ENCODE data around the gene LRSAM1.
"Not testable (repeated sequence)": the region's sequence is repeated elsewhere in the genome, so short reads cannot be mapped to it uniquely, and the experiment has no call there.

LRSAM1 gene

DNA sequence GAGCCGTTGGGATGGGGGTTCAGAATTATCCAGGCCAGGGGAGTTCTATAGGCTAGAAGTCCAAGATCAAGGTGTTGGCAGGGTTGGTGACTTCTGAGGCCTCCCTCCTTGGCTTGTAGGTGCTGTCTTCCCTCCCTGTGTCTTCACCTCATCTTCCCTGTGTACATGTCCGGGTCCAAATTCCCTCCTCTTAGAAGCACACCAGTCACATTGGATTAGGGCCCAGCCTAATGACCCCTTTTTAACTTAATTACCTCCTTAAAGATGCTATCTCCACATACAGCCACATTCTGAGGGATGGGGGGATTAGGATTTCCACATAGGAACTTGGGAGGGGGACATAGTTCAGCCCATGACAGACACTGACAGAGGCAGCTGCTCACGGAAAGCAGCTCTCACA, 12.1 kb downstream of the LRSAM1 start:
- no peak for DNase-seq

DNA sequence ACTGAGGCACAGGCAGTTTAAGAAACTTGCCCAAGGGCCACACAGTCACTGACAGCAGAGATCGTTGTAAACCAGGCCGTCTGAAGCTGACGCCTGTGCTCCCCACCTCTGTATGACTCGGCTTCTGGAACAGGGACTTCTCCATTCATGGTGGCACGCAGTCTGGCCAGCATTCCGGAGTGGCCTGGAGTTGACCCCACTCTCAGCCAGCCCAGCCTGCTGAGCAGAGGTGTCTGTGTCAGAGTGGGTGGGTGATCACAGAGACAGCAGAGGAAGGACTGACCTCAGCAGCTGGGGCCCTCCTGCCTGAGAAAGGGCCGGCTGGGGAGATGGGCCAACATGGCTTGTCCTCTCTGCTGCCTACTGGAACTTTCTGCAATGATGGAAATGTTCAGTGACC, 12.6 kb downstream of the LRSAM1 start:
- no peak for DNase-seq

DNA sequence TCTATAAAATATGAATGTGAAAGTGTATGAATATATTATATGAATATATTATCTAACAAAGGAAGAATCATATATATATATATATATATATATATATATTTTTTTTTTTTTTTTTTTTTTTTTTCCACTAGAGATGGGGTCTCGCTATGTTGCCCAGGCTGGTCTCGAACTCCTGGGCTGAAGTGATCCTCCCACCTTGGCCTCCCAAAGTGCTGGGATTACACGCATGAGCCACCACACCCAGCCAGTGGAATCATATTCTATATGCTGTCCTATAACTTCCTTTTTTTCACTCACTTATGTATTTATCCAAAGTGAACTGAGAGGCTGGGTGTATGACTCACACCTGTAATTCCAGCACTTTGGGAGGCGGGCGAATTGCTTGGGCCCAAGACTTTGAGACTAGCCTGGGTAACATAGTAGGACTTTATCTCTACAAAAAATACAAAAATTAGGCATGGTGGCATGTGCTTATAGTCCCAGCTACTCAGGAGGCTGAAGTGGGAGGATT, 15.2 kb downstream of the LRSAM1 start:
- DNase-seq: not testable (repeated sequence)

DNA sequence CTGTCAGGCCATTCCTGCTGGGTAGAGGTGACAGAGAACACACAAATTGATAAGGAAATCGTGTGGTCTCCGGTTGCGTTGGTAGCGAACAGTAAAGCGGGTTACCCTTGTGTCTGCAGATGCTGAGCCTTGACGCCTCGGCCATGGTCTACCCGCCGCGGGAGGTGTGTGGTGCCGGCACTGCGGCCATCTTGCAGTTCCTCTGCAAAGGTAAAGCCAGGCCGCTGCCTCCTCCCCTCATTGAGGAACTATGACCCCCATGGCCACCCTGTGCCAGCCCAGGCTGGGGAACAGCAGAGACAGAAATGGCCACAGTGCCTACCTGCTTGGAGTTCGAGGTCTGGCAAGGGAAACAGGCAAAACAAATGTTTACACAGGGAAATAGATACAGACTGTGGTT, 16.3 kb downstream of the LRSAM1 start:
- DNase-seq: no peak

GRCh38 chr9:127470662-127471061, 19.4 kb downstream of the LRSAM1 start:
- DNase-seq: no peak

GRCh38 chr9:127473501-127473900, 22.2 kb downstream of the LRSAM1 start:
- DNase-seq: no peak

GRCh38 chr9:127473932-127474331, 22.6 kb downstream of the LRSAM1 start:
- DNase-seq: no peak

DNA sequence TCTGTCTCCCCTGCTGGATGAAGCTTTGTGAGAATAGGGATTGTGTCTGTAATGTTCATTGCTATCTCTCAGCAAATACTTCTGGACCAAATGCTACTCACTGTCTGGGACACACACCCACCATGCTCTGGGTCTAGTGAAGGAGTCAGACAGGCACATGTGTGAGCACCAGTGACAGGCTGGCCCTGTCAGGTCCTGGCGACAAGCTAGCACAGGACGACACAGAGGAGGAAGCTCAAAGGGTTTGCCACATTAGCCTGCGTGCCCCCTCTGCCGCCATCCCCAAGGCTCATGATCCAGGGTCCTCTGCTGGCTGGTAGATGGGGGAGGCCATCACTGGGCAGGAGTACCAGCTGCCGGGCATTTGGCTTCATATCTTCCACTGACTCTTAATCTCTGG, 23.3 kb downstream of the LRSAM1 start:
- no peak for DNase-seq

- DNase-seq: no peak
Measured at GRCh38 chr9:127479507-127480081, 28.3 kb downstream of the LRSAM1 start.

DNA sequence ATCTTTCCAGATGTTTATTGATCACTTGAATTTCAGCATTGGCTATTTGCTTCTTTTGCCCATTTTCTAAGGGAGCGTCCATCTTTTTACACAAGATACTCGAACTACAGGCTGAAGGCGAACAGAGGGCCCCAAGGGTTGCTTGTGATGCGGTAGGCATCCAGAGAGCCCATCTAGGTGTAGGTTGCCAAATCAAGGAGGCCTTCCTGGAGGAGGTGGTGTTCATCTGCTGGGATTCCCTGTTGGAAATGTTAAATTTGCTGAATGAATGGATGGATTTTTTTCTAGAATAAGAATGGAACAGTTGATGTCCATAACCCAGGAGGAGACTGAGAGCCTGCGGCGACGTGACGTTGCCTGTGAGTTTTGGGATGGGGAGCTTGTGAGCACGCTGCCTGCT, 31.4 kb downstream of the LRSAM1 start:
- DNase-seq: no peak

DNA sequence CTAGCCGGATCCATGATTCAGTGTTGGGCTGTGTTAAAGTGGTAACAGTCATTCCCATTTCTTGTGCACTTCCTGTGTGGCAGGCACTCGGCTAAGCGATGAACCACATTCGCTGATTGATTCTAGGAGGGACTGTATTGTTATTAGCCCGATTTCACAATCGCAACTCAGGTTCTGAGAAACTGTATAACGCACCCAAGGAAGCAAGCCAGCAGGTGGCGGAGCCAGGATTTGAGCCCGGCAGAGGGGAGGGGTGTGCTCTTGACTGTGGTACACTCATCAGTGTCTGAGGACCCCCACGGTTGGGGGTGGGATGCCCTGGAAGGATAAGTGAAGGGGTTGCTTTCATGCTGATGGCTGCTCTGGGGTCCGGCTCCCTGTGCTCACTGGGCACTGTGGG, 34.7 kb downstream of the LRSAM1 start:
- no peak for DNase-seq

GRCh38 chr9:127488946-127489345, 37.6 kb downstream of the LRSAM1 start:
- no peak for DNase-seq

DNA sequence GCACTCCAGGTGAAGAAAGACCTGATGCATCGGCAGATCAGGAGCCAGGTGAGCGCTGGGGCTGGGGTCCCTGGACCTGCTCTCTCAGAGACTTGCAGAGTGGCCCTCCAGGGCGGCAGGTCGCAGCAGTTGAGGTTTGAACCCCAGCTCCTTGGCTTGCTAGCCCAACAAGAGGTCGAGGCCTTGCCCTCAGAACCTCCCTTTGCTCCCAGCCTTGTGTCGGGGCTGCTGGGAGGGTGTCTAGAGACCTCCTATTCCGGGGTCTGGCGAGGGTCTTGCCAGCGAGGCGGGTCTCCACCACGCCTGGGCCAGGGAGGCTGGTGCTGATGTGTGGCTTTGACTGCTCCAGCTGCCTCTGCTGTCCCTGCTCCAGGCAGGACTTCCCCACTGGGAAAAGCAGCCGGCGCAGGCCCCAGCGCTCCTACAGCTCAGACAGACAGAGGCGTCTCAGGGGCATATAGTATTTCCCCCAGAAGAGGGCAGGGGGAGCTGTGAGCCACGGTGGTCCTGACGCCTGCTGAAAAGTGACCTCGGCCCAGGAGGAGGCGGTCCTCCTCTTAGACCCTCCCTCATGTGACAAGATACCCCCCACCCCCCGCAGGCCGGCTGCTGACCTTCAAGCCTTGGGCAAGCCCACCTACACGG, 38.3 kb downstream of the LRSAM1 start:
- no peak for DNase-seq

DNA sequence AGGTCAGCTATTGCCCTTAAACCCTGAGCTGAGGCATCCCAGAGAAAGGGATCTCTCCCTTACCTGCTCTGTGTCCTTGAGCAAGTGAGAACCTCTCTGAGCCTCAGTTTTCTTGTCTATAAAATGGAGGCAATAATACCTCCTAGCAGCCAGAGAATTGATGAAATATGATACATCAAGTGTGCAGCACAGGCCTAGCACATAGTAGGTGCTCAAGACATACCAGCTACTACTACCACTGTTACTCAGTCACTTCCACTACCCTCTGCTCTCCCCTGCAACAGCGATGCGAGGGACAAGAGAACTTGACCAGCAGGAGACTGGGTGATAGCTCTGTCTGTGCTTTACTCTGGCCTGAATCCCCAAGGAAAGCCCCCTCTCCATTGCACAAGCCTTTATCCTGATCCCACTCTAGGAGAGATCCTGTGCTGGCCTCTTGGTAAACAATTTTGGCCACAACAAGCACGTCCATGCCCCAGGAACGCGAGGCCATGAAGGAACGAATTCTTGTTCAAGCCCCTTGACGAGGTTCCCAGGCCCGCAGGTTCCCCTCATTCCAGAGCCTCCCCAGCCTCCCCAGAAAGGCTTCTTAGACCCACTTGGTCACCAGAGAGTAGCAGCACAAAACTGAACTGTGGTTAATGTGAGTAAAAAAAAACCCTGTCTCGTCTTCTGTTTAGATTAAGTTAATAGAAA, 39.4 kb downstream of the LRSAM1 start:
- DNase-seq: no peak

GRCh38 chr9:127491516-127491915, 40.2 kb downstream of the LRSAM1 start:
- no peak for DNase-seq

GRCh38 chr9:127492616-127493015, 41.3 kb downstream of the LRSAM1 start:
- no peak for DNase-seq

DNA sequence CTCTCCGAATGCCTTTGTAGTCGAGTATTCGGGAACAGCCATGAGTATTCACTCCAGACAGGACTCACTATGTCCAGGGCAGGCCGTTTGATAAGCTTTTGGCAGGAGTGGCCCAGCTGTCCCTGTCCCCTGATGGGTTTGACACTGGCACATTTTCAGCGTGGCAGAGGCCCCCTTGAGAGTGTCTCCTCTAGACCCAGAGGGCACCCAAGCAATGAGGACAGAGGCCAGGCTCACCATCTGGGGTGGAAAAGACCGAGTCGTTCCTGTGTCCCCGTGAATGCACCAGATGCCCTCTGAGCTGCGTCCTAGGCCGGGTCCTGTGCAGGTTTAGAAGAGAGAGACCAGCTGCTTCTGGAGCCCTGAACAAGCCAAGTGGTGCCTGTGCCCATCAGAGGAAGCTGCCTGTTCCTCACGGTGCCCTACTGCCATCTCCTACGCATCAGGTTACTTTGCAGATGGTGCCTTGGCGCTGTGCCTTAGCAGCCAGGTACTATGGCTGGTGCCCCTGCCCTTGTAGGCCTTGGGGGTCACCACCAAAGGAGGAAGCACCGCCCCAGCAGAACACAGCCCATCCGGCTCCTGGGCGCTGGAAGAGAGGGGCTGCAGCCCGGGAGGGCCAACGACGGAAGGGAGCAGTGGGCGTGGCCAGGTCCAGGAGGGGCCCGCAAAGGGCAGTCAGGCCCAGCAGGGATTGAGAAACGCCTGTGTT, 42.4 kb downstream of the LRSAM1 start:
- DNase-seq: peak in 1 of 2 experiments; percentile 34

- DNase-seq: no peak
Measured at GRCh38 chr9:127494304-127494702, 43.0 kb downstream of the LRSAM1 start.

GRCh38 chr9:127495884-127496555, 44.7 kb downstream of the LRSAM1 start:
- peak in 1 of 2 experiments; percentile 59 for DNase-seq

DNA sequence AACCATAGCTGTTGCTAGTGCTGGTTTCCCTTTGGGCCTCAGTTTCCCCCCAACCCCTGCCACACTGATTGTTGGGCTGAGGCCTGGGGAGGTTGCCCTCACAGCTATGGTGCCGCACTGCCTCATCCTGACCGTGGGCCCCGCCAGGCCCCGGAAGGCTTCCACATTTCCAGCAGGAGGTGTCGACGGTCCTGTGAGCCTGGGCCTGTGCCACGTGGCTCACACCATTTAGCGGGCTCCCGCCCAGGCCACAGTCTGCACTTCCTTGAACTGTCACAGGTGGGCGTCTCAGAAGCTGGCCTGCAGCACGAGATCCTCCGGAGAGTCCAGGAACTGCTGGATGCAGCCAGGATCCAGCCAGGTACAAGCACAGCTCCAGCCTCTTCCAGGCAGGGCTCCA, 45.7 kb downstream of the LRSAM1 start:
- no peak for DNase-seq

DNA sequence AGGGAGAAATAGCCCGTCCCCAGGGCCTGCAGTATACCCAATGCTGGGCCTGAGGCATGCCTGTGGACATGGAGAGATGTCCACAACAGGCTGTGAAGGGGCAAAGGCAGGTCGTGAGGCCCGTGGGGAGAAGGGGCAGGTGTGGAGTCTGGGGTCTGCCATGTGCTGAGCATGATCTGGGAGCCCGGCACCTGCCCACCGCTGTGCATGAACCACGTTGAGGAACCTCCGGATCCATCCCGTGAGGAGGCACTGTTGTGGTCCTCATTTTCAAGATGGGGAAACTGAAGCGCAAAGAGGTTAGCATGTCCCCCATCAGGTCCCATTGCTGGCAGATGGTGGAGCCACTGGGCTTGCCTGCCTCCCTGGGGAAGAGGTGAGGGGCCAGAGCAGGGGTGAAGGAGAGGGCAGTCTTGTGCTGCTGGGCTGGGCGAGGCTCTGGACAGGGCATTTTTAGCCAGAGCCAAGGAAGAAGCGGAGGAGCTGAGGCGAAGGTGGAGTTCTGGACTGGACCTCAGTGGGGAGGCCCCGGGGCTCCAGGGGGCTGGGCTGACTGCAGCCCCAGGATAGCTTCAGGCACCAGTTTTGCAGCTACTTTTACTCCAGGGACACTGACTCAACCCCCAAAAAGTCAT, 46.5 kb downstream of the LRSAM1 start:
- no peak for DNase-seq

DNA sequence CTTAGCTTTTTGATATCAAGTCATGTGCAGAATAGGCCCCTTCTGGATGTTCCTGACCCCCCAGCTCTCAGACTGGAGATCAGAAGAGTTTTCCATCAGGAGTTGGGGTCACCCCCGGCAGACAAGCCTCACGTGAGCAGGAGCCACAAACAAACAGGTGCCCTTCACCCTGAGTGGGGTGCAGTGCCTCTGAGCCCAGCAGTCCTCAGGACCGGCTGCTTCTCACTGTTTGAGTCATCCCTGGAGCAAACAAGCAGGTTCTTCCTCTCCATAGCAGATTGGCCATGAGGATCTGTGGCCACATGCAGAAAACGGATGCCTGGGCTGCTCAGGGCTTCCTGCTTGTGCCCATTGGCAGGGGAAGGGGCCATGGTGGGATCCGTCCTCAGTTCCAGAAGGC, 47.0 kb downstream of the LRSAM1 start:
- DNase-seq: no peak

GRCh38 chr9:127500399-127500798, 49.1 kb downstream of the LRSAM1 start:
- no peak for DNase-seq

Measured in cerebellar nuclear complex (tissue), 1 donor.